Naive thymus-derived CD8-positive, alpha-beta T cell (primary cell): ENCODE results near the gene GPR84. TPM values are rescaled to one million over a fixed set of nuclear protein-coding genes. Genes with fewer than 3 reads are reported as not detected.
"Not testable (repeated sequence)": the region's sequence is repeated elsewhere in the genome, so short reads cannot be mapped to it uniquely, and the experiment has no call there.

Source experiments
- ATAC-seq, 2 donors: fragments of 150-1000 bp; cut with Tn5 transposase in 1 of 2; sonication (Bioruptor Pico), chemical (Tn5 transposase) in 1 of 2; 1 replicate in 1 of 2; 2 replicates in 1 of 2; pipeline ENCODE4 v1.10.0; 2021; ENCODE audit warnings: mild to moderate bottlenecking in 2 of 2, moderate library complexity in 2 of 2
- POLR2A ChIA-PET: fragments of 350-600 bp; sonication (Branson Sonifier 250); formaldehyde crosslinking; loops from one replicate; lab custom pipeline; 2021; ENCODE audit warnings: antibody characterized with exemption; lab: Charles Lee
- DNase-seq, 10 donors: peaks; one replicate each; pipeline versions ENCODE4 v3.0.0 to v3.0.0-alpha.2; 2020 to 2022
- H3K27ac Mint-ChIP-seq, 10 donors: one replicate each; pipeline ENCODE4 v1.8.0; 2020 to 2022; ENCODE audit warnings: mild to moderate bottlenecking in 10 of 10, mixed read lengths in 10 of 10, moderate library complexity in 4 of 10, inconsistent platforms in 1 of 10
- H3K27me3 Mint-ChIP-seq, 5 donors: one replicate each; pipeline ENCODE4 v1.8.0; 2021 to 2022; ENCODE audit warnings: mixed read lengths in 5 of 5
- H3K36me3 Mint-ChIP-seq, 3 donors: one replicate each; pipeline ENCODE4 v1.8.0; 2020 to 2022; ENCODE audit warnings: mixed read lengths in 3 of 3, mild to moderate bottlenecking in 2 of 3, inconsistent platforms in 1 of 3
- H3K4me1 Mint-ChIP-seq, 4 donors: one replicate each; pipeline ENCODE4 v1.8.0; 2021 to 2022; ENCODE audit warnings: mixed read lengths in 4 of 4
- H3K4me3 Mint-ChIP-seq, 10 donors: one replicate each; pipeline ENCODE4 v1.8.0; 2020 to 2022; ENCODE audit warnings: mild to moderate bottlenecking in 10 of 10, mixed read lengths in 10 of 10, moderate library complexity in 6 of 10, inconsistent platforms in 1 of 10
- H3K9me3 Mint-ChIP-seq, 9 donors: one replicate each; pipeline ENCODE4 v1.8.0; 2020 to 2022; ENCODE audit warnings: mixed read lengths in 9 of 9, mild to moderate bottlenecking in 3 of 9, inconsistent platforms in 1 of 9, moderate library complexity in 1 of 9
- microRNA-seq: library from miRNA; unstranded; fragments of <30 nt; microRNA quantifications from one replicate; pipeline ENCODE4 v1.2.0, GENCODE V29; 2022; ENCODE audit warnings: borderline microRNAs expressed
- polyA plus RNA-seq, 3 donors: library from polyadenylated mRNA; unstranded; fragments of 300-500 nt; fragmentation: Illumina TruSeq; gene quantifications; one replicate each; pipeline ENCODE4 v1.2.3, GENCODE V29; 2021
- total RNA-seq, 8 experiments: library from RNA in 2 of 8; stranded (reverse) in 2 of 8; gene quantifications; one replicate each; pipeline ENCODE4 v1.2.3 and lab custom pipeline; 2021 to 2026

GPR84 gene
- total and polyA plus RNA-seq, 5 experiments from 2014 or later = not detected

- Mint-ChIP-seq H3K9me3 (no peaks in the 10 kb centered on the region), H3K27me3 (no peaks in the 10 kb centered on the region), H3K27ac (peak overlapping the region; percentile 16 to 92 (median 69)), H3K4me3 (peak overlapping the region in 1 of 10 donors; percentile 48), H3K36me3 (peaks cover 0 to 20% (median 0%) of the 10 kb centered on the region in 3 donors), H3K4me1 (peaks cover 29 to 77% (median 65%) of the 10 kb centered on the region in 4 donors)
- ATAC-seq (no peak), DNase-seq (no peak)
- POLR2A ChIA-PET = interaction anchor here (2.2 kb wide), 1 partner anchor 49 kb away, joined by 8 read pairs; the partner anchor contains the start of genes CBX5 and HNRNPA1
Observed at GRCh38 chr12:54328595-54329337, 35.5 kb downstream of the GPR84 start.

GRCh38 chr12:54325442-54326109 is 38.7 kb downstream of the GPR84 start:
- not testable (repeated sequence) for ATAC-seq, H3K9me3 Mint-ChIP-seq, DNase-seq, H3K27me3 Mint-ChIP-seq
- Mint-ChIP-seq H3K27ac (peak overlapping the region; percentile 92 to 99 (median 97)), H3K36me3 (peaks cover 0 to 17% (median 0%) of the 10 kb centered on the region in 3 donors), H3K4me3 (peak overlapping the region; percentile 90 to 100 (median 98)), H3K4me1 (peaks cover 24 to 54% (median 48%) of the 10 kb centered on the region in 4 donors)
- POLR2A ChIA-PET = interaction anchor here (0.6 to 4.2 kb wide), 14 partner anchors 9 to 946 kb away, joined by 3 to 36 read pairs (median 4); partner anchors contain the start of genes CBX5, HNRNPA1 and NFE2

DNA sequence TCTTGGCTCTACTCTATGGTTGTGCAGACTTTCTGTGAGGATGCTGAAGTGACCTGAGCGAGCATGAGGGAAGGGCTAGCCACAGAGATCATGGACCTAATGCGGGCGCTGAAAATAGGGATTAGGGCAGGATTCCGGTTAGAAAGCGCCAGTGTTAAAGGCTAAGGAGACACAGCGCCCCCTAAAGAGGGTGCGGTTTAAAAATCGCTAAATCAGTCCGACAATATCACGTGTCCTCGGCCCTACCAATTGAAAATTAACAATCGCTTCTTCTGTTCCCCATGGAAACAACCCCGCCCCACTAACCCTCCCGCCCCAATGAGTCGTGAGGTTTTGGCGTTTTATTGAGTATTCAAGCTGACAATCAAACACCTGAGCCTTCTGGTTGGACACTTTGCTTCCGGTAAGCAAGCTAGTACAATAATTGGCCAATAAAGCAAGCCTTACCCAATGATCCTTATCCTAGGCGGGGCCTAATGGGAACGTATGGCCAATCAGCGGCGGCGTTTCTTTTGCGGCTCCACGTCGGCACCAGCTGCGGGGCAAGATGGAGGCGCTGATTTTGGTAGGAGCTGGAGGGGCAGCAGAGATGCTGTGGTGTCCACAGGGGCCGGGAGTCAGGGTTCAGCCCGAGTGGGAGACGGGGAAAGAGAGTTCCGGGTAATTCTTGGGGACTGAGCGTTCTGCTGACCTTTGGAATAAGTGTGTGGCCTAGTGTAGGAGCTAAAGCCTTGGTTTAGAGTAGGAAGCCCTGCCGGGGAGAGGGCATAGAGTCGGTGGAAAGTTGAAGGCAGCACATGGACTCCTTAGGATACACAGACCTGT is 39.5 kb downstream of the GPR84 start, which contains the start of gene COPZ1:
Gene COPZ1, plus strand, starts transcription at position 515 of the 825 bp plus-strand sequence. Its CDS starts 33 bp downstream, at position 548.
- Mint-ChIP-seq H3K27ac (peak within 1 kb of the TSS; percentile 92 to 99 (median 97)), H3K36me3 (peaks cover 0 to 15% (median 0%) of the 10 kb centered on the region in 3 donors), H3K4me1 (peaks cover 18 to 47% (median 42%) of the 10 kb centered on the region in 4 donors), H3K4me3 (peak within 1 kb of the TSS; percentile 90 to 100 (median 98)), H3K9me3 (no peaks in the 10 kb centered on the region), H3K27me3 (no peaks in the 10 kb centered on the region)
- ATAC-seq (peak; percentile 96 to 98), DNase-seq (peak; percentile 78 to 98 (median 92))
- POLR2A ChIA-PET = interaction anchor here (0.6 to 4.2 kb wide), 16 partner anchors 10 to 945 kb away, joined by 3 to 36 read pairs (median 4); partner anchors contain the start of genes CBX5, HNRNPA1 and NFE2

DNA sequence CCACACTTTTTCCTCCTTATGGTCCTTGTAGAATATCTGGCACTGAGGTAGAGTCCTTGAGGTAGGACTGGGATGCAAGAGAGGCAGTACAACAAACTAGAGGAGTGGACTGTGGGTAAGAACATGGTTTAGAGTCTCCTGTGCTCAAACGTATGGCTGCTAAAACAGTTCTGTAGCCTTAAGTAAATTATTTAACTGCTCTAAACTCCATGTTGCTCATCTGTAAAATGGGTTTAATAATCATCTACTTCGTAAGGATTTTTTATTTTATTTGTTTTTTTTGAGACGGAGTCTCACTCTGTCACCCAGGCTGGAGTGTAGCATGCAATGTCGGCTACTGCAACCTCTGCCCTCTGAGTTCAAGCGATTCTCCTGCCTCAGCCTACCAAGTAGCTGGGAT is 42.9 kb downstream of the GPR84 start:
- Mint-ChIP-seq H3K4me3 (no peak overlapping the region), H3K27ac (no peak overlapping the region)
- no peak for DNase-seq

More for the DNA sequence above, 42.9 kb downstream of the GPR84 start:
- POLR2A ChIA-PET = no interaction called here
- ATAC-seq = no peak
- peaks cover 11 to 20% (median 18%) of the 10 kb centered on the region in 4 donors for H3K4me1 Mint-ChIP-seq
- no peaks in the 10 kb centered on the region for H3K27me3 Mint-ChIP-seq
- H3K36me3 Mint-ChIP-seq = no peaks in the 10 kb centered on the region
- no peaks in the 10 kb centered on the region for H3K9me3 Mint-ChIP-seq

Small RNAs within 50 kb of the gene (microRNA-seq; reads per million reads assigned to microRNA genes)
- gene MIR148B = 116 reads per million, percentile 65 among the genes with 10 or more reads in this experiment

Other genes starting within 250 kb of the GPR84 start
- 10 to 100 TPM; 21.0 to 22.0 TPM for gene SMUG1, start 175.5 kb downstream of the GPR84 start, total RNA-seq
- 10 to 100 TPM; 15.4 to 23.6 (median 17.6) TPM for gene SMUG1, start 175.5 kb downstream of the GPR84 start, polyA plus RNA-seq
- 10 to 100 TPM; 66.6 to 70.5 TPM for gene CBX5, start 84.4 kb downstream of the GPR84 start, total RNA-seq
- gene CBX5, start 84.4 kb downstream of the GPR84 start, polyA plus RNA-seq = 10 to 100 TPM; 23.7 to 34.4 (median 29.4) TPM
- gene HNRNPA1, start 83.8 kb downstream of the GPR84 start, total RNA-seq = 1,000 to 10,000 TPM; 1,109 to 1,141 TPM
- 1,000 to 10,000 TPM in 1 of 3 donors, 100 to 1,000 TPM in 2; 932 to 1,177 (median 943) TPM for gene HNRNPA1, start 83.8 kb downstream of the GPR84 start, polyA plus RNA-seq
- not detected for gene NFE2, start 63.5 kb downstream of the GPR84 start, total RNA-seq
- gene NFE2, start 63.5 kb downstream of the GPR84 start, polyA plus RNA-seq = under 1 TPM in 1 of 3 donors, not detected in 2; 0.14 TPM
- 10 to 100 TPM; 79.0 to 83.5 TPM for gene COPZ1, start 39.4 kb downstream of the GPR84 start, total RNA-seq
- gene COPZ1, start 39.4 kb downstream of the GPR84 start, polyA plus RNA-seq = 100 to 1,000 TPM; 128 to 152 (median 132) TPM
- gene ZNF385A, start 20.2 kb upstream of the GPR84 start, total RNA-seq = 1 to 10 TPM; 1.7 to 3.2 TPM
- under 1 TPM in 1 of 3 donors, not detected in 2; 0.42 TPM for gene ZNF385A, start 20.2 kb upstream of the GPR84 start, polyA plus RNA-seq
- gene ITGA5, start 54.8 kb upstream of the GPR84 start, total RNA-seq = 100 to 1,000 TPM; 126 to 127 TPM
- 10 to 100 TPM; 13.4 to 44.5 (median 19.7) TPM for gene ITGA5, start 54.8 kb upstream of the GPR84 start, polyA plus RNA-seq
- gene GTSF1, start 109.1 kb upstream of the GPR84 start, total RNA-seq = 1 to 10 TPM; 3.6 to 3.8 TPM
- gene GTSF1, start 109.1 kb upstream of the GPR84 start, polyA plus RNA-seq = 10 to 100 TPM; 13.7 to 16.7 (median 15.3) TPM
- gene NCKAP1L, start 133.3 kb upstream of the GPR84 start, total RNA-seq = 100 to 1,000 TPM; 111 to 115 TPM
- gene NCKAP1L, start 133.3 kb upstream of the GPR84 start, polyA plus RNA-seq = 10 to 100 TPM; 70.5 to 76.3 (median 74.8) TPM
- 1 to 10 TPM; 6.6 to 6.7 TPM for gene PDE1B, start 185.1 kb upstream of the GPR84 start, total RNA-seq
- 1 to 10 TPM in 1 of 3 donors, under 1 TPM in 2; 0.03 to 2.9 (median 0.44) TPM for gene PDE1B, start 185.1 kb upstream of the GPR84 start, polyA plus RNA-seq
- not detected for gene PPP1R1A, start 224.2 kb upstream of the GPR84 start, total RNA-seq
- gene PPP1R1A, start 224.2 kb upstream of the GPR84 start, polyA plus RNA-seq = not detected